ENCODE results near the gene ZNF189.

Gene ZNF189

GRCh38 chr9:101445353-101446029 lies 46.8 kb downstream of the ZNF189 start:
- TF ChIP-seq CTCF (IDR thresholded peaks at IDR 0.05; ENCODE audit: low read depth, low read length) = no peak
- peak in 1 of 2 donors; percentile 45 for DNase-seq (ENCODE audit: low read depth in 2 of 2)
- peak overlapping the region in 1 of 2 donors; percentile 9 for H3K4me3 ChIP-seq (replicated peaks in 1 of 2; ENCODE audit: low read depth in 2 of 2, low read length in 2 of 2)

- TF ChIP-seq CTCF (IDR thresholded peaks at IDR 0.05; ENCODE audit: low read depth, low read length) = no peak
- H3K4me3 ChIP-seq (replicated peaks in 1 of 2; ENCODE audit: low read depth in 2 of 2, low read length in 2 of 2) = no peak overlapping the region
- DNase-seq (ENCODE audit: low read depth in 2 of 2) = no peak
Measured at GRCh38 chr9:101446732-101447131, 48.1 kb downstream of the ZNF189 start.

GRCh38 chr9:101448680-101449070 lies 50.0 kb downstream of the ZNF189 start:
- no peak for TF ChIP-seq CTCF (IDR thresholded peaks at IDR 0.05; ENCODE audit: low read depth, low read length)
- DNase-seq (ENCODE audit: low read depth in 2 of 2) = no peak
- no peak overlapping the region for H3K4me3 ChIP-seq (replicated peaks in 1 of 2; ENCODE audit: low read depth in 2 of 2, low read length in 2 of 2)

- peak; percentile 54 to 61 for DNase-seq (ENCODE audit: low read depth in 2 of 2)
- peak; percentile 40 for TF ChIP-seq CTCF (IDR thresholded peaks at IDR 0.05; ENCODE audit: low read depth, low read length)
- H3K4me3 ChIP-seq (replicated peaks in 1 of 2; ENCODE audit: low read depth in 2 of 2, low read length in 2 of 2) = peak overlapping the region; percentile 53 to 65
Measured at GRCh38 chr9:101449071-101449721, 50.5 kb downstream of the ZNF189 start.

- no peak for TF ChIP-seq CTCF (IDR thresholded peaks at IDR 0.05; ENCODE audit: low read depth, low read length)
- H3K4me3 ChIP-seq (replicated peaks in 1 of 2; ENCODE audit: low read depth in 2 of 2, low read length in 2 of 2) = no peak overlapping the region
- DNase-seq (ENCODE audit: low read depth in 2 of 2) = no peak
Measured at GRCh38 chr9:101450931-101451330, 52.3 kb downstream of the ZNF189 start.

- no peak overlapping the region for H3K4me3 ChIP-seq (replicated peaks in 1 of 2; ENCODE audit: low read depth in 2 of 2, low read length in 2 of 2)
- no peak for TF ChIP-seq CTCF (IDR thresholded peaks at IDR 0.05; ENCODE audit: low read depth, low read length)
- no peak for DNase-seq (ENCODE audit: low read depth in 2 of 2)
Measured at GRCh38 chr9:101451498-101451897, 52.8 kb downstream of the ZNF189 start.

Data from cardiac fibroblast (primary cell).